Fibroblast of lung (primary cell): ENCODE results near the gene LY6G6C.

Experiments
- EZH2 ChIP-seq: IDR thresholded peaks from 2 replicates; pipeline ENCODE4 v1.5.1; 2012; ENCODE audit warnings: low read length, control low read depth, mild to moderate bottlenecking; ENCODE audit errors: missing control alignments
- TF ChIP-seq, protein P1 (sequence below), 2 donors: IDR thresholded peaks in 1 of 2; conservative IDR thresholded peaks in 1 of 2; 1 replicate in 1 of 2; 2 replicates in 1 of 2; pipeline ENCODE4 v1.5.1; 2011 to 2012; ENCODE audit warnings: low read length in 2 of 2, control low read depth in 1 of 2, inconsistent platforms in 1 of 2, low read depth in 1 of 2, mild to moderate bottlenecking in 1 of 2

DNA sequence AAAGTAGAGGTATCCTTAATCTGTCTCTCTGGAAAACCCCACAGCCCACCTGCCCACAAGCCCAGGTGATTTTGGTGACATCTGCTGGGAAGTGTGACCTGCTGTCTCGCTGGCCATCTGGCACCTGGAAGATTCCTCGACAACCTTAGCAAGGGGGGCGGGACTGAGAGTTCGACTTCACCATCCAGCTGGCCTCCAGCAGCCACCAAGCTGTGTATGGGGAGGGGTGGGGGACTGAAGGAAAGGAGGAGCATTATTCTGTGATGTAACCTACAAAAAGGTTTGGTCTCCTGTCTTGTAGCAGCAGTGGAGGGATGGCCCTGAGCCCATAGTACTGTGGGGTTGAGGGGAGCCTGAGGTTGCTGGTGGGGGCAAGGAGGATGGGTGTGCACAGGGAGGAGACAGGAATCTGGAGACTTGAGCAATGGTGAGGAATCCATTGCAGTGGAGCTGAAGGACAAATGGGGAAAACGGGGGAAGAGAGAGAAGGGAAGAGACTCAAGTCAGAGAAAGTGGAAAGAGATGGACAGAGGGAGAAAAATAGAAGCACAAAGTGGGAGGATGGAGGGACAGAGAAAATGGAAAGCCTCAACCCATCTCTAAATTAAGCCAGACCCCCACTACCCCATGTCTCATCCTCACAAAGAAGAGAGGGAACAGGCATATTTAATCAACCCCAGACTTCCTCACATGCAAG, 10.9 kb downstream of the LY6G6C start:
- TF ChIP-seq, protein P1, sequence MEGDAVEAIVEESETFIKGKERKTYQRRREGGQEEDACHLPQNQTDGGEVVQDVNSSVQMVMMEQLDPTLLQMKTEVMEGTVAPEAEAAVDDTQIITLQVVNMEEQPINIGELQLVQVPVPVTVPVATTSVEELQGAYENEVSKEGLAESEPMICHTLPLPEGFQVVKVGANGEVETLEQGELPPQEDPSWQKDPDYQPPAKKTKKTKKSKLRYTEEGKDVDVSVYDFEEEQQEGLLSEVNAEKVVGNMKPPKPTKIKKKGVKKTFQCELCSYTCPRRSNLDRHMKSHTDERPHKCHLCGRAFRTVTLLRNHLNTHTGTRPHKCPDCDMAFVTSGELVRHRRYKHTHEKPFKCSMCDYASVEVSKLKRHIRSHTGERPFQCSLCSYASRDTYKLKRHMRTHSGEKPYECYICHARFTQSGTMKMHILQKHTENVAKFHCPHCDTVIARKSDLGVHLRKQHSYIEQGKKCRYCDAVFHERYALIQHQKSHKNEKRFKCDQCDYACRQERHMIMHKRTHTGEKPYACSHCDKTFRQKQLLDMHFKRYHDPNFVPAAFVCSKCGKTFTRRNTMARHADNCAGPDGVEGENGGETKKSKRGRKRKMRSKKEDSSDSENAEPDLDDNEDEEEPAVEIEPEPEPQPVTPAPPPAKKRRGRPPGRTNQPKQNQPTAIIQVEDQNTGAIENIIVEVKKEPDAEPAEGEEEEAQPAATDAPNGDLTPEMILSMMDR (conservative IDR thresholded peaks at IDR 0.05 in 1 of 2, IDR thresholded peaks at IDR 0.05 in 1 of 2; ENCODE audit: low read depth in 1 of 2, low read length in 2 of 2): no peak
- TF ChIP-seq EZH2: no peak
